Posterior cingulate gyrus (tissue), 11 donors: ENCODE data around the gene RAMACL.
"Not testable (repeated sequence)": the region's sequence is repeated elsewhere in the genome, so short reads cannot be mapped to it uniquely, and the experiment has no call there.

Experiments used
- DNase-seq, 10 donors: peaks; one replicate each; pipeline versions ENCODE4 v3.0.0 to v3.0.0-alpha.2; 2020 to 2021; ENCODE audit warnings: mixed read lengths in 3 of 10
- intact Hi-C: fragments of 100-400 bp; cut with DNase I; formaldehyde crosslinking; loops from one replicate; pipeline ENCODE4 v1.15.1; 2023

The RAMACL gene

DNA sequence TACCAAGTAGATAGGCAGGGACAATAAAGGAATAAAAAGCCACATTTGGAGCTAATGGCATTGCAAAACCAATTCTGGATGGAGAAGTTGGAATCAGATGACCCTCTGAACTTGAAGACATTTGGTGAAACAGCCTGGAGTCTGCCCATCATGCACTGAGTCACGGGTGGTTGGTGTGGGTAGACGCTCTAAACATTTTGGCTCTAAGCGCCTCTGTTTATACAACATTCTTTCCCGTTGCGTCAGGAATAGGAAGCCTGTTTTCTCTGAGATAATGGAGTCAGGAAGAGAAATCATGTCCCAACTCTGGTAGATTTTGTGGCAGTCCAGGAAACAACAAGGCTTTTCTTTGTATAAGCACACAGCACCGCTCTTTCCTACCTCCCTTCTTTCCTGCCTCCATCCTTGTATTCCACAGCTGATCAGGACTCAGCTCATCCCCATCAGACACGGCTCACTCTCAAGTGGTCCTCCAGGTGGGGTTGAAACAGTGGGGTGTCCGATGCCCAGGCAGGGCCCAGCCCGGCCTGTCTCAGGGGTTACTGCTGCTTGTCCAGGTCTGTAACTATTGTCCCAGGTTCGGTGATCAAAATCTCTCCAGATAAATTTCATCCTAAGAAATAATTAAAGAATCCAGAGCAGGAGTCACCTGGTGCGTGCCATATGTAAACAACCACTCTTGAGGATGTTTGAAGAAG is 12.1 kb upstream of the RAMACL start:
- peak in 2 of 10 donors; percentile 55 to 67 for DNase-seq
- intact Hi-C loops = no loop called here

DNA sequence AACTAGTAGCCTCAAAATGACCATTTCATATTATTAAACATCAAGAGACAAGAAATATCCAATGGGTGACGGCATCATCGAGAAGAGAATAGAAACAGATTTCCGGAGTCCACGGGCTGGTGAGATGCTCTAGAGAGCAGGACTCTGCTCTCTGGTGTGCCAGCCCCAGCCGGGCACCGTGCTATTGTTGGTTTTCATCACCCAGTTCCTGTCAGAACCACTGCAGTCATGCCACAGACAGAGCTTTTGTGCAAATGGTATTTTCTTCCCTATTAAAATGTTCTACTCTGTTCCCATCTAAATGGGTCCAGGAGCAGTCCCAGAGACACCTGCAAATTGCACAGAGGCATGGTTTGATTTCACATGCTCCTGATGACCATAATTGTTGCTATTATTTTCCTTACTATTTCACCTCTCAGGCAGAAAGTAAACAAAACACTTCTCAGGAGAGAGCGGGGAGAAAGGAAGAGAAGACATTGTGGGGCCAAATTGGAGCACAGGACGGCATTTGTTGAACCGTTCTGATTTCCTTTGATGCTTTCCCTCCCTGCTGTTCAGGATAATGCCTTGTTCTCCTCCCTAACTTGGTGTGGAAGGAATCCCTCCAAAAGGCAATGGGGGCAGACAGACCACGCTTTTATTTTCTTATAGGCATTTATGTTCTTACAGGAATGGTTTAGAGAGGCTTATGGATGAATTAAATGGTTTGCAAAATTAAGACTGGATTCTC is 11.4 kb upstream of the RAMACL start:
- intact Hi-C loops = no loop called here
- DNase-seq = peak in 6 of 10 donors; percentile 35 to 93 (median 56)

DNA sequence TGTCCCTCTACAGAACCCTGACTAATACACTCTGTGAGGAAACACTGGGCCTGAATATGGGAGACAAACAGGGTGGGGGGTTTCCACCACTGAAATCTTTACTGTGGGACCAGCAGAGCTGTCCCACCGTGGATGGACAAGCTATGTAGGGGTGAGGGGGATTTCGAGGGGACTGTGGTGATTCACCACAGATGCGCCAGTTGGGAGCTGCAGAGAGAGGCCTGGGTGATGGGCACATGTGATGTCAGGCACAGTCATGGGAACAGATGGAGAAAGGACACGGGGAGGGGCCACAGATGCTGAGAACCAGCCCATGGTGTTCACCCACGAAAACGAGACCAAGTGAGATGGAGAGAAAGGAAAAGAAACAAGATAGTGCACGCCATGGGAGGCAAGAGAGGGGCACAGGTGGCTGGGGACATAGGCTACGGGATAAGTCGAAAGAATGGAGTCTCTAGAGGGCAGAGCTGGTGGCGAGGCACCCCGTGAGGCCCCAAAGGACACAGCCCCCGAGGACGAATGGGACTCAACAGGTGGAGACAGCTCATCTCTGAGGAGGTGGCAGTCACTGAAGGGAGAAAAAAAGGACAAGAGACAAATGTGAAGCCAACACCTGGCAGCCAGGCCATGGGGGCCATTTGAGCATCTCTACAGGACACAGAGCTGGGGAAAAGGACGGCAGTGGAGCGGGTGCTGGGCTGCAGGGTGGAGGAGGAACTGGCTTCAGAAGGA is 10.5 kb upstream of the RAMACL start:
- intact Hi-C loops = no loop called here

DNA sequence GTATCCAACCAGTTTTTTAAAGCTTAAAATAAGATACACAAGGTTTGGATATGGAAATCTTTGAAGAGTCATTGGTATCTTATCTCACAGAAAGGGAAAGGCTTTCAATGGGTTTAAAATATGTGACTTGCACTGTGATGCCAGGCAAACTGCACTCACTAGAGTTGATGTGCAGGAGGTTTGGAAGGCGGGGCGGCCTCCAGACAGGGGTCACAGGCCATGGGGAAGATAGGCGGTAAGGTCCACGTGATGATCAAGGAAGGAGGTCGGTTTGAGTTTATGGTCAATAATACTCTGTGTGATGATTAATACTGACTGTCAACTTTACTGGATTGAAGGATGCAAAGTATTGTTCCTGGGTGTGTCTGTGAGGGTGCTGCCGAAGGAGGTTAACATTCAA is 9.5 kb upstream of the RAMACL start:
- DNase-seq = peak in 1 of 10 donors; percentile 59
- intact Hi-C loops = no loop called here

More for the DNA sequence above, 10.5 kb upstream of the RAMACL start:
- peak in 1 of 10 donors; percentile 82 for DNase-seq

DNA sequence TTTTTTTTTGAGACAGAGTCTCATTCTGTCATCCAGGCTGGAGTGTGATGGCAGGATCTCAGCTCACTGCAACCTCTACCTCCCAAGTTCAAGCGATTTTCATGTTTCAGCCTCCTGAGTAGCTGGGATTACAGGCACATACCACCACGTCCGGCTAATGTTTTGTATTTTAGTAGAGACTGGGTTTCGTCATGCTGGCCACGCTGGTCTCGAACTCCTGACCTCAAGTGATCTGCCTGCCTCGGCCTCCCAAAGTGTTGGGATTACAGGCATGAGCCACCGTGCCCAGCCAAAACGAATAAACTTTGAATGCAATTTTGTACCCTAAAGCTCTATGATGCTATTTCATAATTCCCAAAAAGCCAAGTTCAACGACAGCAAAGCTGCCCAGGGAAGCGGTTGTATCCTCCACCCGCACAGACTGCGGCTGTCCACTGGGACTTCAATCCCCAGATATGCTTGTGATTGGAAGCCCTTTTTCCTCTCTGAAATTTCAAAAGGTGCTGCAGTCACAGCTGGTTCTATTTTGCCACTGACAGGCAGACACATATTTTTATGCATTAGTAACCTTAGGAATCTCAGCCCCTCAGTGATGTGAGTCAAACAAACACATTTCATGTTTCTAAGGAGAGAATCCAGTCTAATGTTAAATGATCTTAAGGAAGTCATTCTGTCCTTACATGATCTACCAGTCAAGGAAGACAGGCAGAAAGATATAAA is 8.7 kb upstream of the RAMACL start:
- intact Hi-C loops = no loop called here
- peak in 1 of 10 donors; percentile 41 for DNase-seq

DNA sequence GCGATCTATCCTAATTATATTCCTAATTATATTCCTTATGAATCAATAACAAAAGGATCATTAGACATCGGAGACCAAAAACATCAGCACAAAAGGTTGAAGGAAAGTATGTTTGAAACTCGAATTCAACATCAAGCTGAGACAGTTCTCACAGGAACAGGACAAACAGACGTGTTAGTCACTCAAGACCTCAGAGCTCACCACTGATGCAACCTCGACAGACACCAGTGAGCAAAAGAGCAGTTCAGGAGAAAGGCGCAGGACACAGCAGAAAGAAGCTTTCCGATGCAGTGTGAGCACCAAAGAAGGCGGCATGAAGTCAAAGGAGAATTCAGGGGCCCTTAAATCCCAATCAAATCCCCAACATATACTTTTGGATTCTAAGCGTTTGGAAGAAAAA is 6.3 kb upstream of the RAMACL start:
- DNase-seq = no peak
- intact Hi-C loops = no loop called here

DNA sequence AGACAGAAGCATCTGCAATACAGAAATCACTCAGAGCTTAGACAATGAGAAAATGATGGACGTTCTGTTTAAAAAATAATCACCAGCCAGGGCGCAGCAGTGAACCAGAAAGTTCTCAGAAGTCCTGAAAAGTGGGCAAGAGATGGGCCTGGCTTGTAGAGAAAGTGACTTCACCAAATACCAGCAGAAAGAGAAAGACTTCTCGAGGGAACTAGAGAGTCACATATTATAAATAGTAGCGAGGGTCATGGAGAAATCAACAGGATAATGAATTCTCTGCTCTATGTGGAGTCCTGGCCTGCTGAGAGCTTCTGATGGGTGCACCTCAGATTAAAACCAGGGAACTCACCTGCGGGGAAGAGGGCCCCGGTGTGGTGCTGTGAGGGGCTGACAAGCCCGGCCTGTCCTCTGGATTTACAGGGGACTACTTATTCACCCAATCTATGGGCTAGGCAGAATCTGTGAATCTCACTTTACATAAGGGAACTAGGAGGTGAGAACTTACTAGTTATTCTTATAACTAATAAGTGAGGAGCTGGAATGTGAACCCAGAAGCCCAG is 5.6 kb upstream of the RAMACL start:
- DNase-seq = peak in 1 of 10 donors; percentile 67
- intact Hi-C loops = no loop called here

DNA sequence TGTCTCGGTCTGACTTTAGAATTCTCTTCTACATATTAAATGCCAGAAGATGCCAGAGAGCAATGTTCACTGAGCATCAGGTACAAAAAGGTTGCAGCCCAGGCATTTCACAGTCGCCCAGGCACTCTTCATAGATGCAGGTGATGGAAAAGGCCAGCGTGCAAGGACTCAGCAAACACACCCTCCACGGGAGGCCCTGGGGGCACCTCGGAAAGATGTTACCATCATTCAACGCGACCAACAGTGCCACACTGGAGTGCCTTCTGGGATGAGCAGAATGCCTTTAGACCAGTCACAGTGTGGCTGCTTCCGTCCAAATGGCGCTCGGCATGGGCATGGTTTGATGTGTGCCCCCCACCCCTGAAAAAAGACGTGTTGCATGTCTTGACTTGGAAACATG is 4.5 kb upstream of the RAMACL start:
- no peak for DNase-seq
- intact Hi-C loops = no loop called here

DNA sequence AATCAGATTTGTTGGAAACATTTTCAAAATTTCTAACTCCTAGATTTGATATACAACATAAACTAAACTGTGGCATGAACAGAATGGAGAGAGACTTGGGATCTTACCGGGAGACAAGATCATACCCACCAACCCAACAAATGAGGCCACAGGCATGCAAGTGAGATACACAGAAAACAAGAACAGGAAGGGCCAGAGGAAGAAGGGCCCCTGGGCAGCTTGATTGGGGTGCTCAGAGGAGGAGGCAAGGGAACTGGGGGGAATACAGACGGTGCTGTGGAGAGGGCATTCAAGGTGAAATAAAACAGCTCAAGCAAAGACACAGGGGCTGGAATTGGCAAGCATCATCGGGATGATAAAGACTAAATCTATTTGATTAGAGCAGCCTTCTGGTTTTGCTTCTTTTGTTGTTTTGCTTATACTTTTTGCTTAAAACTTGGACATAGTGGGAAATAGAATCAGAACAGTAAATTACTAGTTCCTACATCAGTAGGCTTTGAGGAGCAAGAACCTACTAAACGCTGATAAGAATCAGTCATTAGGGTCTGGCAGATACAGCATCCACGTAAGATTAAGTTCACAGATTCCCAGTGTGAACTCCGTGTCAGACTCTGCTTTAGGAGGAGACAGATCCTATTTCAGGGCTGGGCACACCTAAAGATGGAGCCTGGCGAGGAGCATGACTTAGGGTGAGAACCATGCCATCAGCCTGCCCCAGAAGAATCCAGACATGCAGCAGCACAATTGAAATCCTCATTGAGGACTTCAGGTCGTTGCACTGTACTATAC is 3.5 kb upstream of the RAMACL start:
- DNase-seq = no peak
- intact Hi-C loops = no loop called here

DNA sequence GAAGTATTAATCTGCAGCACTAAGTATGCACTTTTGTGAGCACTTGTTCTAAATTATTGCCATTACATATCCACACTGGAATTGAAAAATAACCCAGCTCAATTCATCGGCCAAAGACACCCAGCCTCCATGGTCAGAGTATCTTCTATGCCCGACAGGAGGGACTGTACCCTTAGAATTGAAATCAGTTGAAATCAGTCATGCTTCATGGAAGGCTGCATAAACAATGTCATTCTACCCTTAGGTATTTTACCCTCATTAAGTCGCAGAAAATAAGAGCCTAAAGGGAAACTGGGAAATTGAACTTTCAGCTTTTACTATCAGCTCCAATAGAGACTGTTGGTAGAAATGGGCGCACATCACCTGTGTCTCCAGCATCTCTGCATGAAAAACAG is 2.9 kb upstream of the RAMACL start:
- intact Hi-C loops = no loop called here
- no peak for DNase-seq

DNA sequence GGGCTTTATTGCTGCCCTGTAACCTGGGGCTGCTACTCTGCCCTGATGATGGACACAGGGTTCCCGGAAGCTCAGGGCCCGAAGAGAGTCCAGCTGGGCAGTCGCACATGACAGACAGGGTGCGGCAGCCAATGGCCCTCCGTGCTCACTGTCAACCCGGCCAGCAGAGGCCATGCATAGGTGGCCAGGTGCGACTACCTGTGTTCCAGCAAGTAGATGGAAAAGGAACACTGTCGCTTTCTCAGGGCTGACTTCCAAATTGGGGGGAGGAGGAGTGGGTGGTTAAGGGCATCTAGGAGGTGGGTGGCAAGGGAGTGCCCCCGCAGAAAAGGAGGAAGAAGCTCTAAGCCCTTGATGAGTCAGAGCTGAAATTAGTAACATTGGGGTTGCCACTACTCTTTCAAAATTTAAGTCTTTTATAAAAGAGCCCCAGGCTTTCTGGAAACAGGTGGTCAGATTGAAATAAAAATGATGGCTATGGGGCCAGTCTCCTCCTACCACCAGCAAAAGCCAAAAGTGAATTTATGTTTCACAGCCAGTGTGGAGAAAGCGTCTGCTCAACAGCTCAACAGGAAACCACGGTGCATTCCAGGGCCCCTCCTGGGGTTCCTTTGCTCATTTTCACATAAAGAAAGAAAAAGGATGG is 2.3 kb upstream of the RAMACL start:
- intact Hi-C loops = no loop called here
- no peak for DNase-seq

DNA sequence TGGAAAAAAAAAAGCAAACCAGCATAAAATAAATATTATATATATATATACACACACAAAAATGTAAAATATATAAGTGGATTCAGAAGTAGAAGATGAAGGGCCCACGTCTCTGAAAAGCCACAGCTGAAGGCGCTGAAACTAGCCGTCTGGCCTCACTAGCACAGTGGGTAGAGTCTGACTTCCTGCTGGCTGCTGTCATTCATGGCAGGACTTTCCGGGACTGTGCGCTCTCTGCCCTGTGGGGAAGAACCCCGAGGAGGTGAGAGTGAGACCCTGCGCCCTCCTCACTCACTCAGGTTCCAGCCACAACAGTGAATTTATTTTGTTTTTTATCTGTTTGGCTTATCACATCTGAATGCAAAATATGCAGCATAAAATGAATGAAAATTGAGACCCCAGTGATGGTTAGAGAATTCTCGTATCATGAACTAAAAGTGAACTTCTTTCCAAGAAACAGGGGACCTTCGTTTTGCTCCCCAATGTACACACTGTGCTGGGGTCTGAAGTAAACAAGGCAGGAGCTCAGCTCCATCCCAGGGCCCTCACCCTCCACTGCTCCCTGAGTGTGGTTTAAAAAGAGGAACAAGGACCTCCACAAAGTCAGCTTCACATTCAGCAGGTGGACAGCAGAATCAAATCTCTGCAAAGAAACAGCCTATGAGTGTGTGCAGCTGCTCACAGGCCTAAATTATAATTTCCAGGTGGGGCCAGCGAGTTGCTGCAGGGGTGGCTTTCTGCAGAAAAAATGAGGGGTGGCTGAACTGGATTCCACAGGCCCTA is 1.3 kb upstream of the RAMACL start:
- intact Hi-C loops = no loop called here

DNA sequence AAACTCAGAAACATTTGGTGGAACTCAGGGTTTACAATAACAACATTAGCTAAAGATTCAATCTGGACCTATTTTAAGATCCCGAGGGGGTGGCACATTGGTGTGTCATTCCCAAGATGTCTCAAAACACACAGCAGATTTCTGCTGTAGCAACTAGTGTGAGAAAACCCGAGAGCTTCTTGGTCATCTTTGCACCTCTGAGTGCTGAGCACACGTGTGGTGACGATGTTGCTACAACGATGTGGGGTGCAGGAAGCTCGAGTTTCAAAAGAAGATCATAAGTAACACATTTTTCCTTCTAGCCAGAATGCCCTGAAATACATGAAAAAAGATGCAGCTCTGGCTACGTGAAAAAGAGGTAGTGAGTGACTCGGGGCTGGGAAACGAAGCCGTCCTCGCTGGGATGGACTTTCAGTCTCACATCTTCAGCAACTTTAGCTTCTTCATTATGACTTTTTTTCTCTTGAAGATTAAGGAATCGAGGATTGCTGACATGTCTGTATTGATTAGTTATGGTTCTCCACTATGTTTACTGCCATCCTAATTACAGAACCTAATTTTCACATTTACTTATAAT is 1.5 kb downstream of the RAMACL start:
- intact Hi-C loops = no loop called here
- DNase-seq = no peak

More for the DNA sequence above, 1.3 kb upstream of the RAMACL start:
- DNase-seq = no peak

DNA sequence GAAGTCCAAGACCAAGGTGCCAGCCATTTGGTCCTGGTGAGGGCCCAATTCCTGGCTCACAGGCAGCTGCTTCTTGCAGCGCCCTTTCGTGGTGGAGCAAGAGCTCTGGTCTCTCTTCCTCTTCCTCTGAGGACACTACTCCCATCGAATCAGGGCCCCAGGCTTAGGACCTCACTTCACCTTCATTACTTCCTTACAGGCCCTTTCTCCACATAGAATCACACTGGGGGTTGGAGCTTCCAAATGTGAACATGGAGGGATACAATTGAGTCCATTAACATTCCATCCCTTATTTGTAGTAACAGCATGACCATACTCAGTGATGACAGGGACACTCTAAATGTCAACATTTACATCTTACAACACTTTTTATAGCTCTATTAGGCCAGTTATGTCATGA is 2.3 kb downstream of the RAMACL start:
- intact Hi-C loops = no loop called here
- no peak for DNase-seq

DNA sequence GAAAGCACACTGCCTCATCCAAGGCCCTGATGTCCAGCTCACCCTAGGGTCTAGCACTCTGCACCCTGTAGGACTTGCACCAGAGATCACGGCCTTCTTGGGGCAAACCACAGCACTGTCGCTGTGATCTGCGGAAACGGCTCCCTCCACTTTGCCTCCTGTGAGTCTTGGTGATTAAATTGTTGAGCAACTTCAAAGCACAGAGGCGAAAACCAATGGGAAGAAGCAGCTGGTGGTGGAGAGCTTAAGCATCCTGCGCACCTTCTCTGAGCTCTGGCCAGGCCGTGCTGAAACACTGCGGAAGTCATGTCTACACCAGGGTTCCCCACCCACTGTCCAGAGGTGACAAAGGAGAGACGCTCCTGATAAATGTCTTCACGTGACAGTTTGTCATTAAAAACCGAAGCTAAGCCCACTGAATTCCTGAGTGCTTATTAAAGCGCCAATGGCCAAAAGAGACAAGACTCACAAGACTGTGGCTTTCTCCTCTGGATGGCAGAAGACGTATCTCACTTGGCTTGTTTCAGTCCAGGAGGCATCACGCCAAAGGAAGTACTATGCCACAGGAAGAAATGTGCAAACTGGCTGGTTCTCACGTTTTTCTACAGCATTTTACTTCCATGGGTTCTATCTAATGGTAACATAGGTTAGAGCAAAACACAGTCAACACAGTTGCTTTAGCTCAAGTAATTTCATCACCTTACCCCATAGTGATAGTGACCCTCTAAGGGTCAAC is 3.1 kb downstream of the RAMACL start:
- no peak for DNase-seq

DNA sequence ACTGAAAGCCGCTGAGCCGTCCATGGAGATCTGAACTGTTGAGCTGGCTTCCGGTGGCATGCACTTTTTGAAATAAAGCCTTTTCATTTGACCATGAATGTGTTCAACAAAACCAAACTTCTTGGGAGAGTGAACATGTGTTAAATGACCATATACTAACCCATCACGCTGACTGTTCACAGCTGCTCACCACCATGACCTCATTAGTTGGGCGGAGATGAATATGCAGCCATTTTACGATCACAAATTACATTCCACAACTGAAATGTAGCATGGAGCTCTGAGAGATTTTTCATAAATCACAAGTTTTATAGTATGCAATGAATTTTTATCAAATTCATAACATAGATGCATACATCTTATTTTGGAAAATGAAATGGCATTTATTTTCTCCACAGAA is 4.2 kb downstream of the RAMACL start:
- DNase-seq = no peak
- intact Hi-C loops = no loop called here

More for the DNA sequence above, 3.1 kb downstream of the RAMACL start:
- intact Hi-C loops = no loop called here

DNA sequence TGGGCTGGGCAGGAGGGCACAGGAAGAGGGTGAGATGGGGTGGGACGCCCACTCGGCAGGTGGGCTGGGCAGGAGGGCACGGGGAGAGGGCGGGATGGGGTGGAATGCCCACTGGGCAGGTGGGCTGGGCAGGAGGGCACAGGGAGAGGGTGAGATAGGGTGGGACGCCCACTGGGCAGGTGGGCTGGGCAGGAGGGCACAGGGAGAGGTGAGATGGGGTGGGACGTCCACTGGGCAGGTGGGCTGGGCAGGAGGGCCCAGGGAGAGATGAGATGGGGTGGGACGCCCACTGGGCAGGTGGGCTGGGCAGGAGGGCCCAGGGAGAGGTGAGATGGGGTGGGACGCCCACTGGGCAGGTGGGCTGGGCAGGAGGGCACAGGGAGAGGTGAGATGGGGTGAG is 4.7 kb downstream of the RAMACL start:
- intact Hi-C loops, DNase-seq: not testable (repeated sequence)
